IMR-90 (cell line): ENCODE results near the gene KIF13A. TPM values are rescaled to one million over a fixed set of nuclear protein-coding genes. Genes with fewer than 3 reads are reported as not detected.

Experiments used
- CEBPB ChIP-seq: IDR thresholded peaks from 2 replicates; pipeline ENCODE4 v1.6.1; 2012; ENCODE audit warnings: low read depth, low read length, improper control_type of control experiment
- polyA plus RNA-seq, 3 experiments: library from polyadenylated mRNA; depleted of rRNA; stranded (reverse); fragments of >200 nt; gene quantifications; 2 replicates each; pipeline ENCODE4 v1.2.3, GENCODE V29; 2012; ENCODE audit warnings: low replicate concordance in 1 of 3
- total RNA-seq: library from RNA; depleted of rRNA; stranded (reverse); fragments of >200 nt; gene quantifications from 2 replicates; pipeline ENCODE4 v1.2.3, GENCODE V29; 2012
- TF ChIP-seq, protein P1 (sequence below): conservative IDR thresholded peaks from 2 replicates; pipeline ENCODE4 v1.5.1; 2012; ENCODE audit warnings: mild to moderate bottlenecking, low read depth, low read length, improper control_type of control experiment

The KIF13A gene
- total and polyA plus RNA-seq, 2 of the 4 experiments (the other 2 are of a cell fraction): 23.3 to 51.8 TPM

DNA sequence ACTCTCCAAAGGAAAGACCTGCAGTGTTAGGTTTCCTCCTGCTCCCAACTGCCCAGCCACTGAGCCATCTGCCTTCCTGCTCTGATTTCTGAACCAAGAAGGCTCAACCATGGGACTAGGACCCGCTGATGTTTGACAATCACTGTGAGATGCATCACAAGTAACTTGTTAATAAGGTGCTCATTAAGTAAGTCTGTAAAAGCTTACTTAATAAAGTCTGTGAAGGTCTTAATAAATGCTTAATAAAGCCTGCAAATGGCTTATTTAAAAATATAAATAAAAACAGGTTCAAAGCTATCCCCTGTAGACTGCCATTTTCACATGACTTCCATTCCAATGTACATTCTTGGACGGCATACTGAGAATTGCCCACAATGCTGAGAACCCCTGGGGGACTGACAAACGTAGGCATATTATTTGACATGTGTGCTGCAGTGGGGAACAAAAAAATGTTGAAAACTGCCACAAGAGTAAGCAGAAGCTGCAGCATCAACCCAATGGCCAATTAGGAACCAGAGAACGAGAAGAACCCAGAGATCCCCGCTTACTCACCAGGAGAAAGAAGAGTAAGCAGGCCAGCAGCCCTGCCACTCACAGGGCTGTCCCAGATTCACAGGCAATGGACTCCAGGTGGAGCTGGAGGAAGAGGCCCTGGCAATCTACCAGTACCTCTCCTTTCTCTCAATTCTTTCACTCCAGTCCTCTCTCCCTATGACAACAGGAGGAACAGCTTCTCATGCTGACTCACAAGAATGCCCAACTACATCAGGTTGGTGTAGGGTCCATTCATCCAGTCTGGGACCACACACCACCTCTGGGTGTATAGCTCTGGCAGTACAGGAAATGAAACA is 19.5 kb downstream of the KIF13A start (continued):
- TF ChIP-seq, protein P1, sequence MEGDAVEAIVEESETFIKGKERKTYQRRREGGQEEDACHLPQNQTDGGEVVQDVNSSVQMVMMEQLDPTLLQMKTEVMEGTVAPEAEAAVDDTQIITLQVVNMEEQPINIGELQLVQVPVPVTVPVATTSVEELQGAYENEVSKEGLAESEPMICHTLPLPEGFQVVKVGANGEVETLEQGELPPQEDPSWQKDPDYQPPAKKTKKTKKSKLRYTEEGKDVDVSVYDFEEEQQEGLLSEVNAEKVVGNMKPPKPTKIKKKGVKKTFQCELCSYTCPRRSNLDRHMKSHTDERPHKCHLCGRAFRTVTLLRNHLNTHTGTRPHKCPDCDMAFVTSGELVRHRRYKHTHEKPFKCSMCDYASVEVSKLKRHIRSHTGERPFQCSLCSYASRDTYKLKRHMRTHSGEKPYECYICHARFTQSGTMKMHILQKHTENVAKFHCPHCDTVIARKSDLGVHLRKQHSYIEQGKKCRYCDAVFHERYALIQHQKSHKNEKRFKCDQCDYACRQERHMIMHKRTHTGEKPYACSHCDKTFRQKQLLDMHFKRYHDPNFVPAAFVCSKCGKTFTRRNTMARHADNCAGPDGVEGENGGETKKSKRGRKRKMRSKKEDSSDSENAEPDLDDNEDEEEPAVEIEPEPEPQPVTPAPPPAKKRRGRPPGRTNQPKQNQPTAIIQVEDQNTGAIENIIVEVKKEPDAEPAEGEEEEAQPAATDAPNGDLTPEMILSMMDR: no peak
- TF ChIP-seq CEBPB: no peak
